Calu3 (cell line): Measurements from ENCODE around the gene UVRAG. TPM values are rescaled to one million over a fixed set of nuclear protein-coding genes. Genes with fewer than 3 reads are reported as not detected.

Source experiments
- BruUV-seq: library from RNA; stranded (reverse); fragments of 400-500 nt; replicated peaks from 2 replicates; lab custom pipeline; 2021; lab: Mats Ljungman, UMichigan
- CTCF ChIA-PET: fragments of 300-600 bp; sonication (Branson Sonifier 250); formaldehyde crosslinking; loops from one replicate; lab custom pipeline; 2022; ENCODE audit warnings: antibody characterized with exemption; lab: Charles Lee
- DNase-seq: peaks from one replicate; pipeline ENCODE4 v3.0.0; 2022
- H3K27ac Mint-ChIP-seq: one replicate; pipeline ENCODE4 v1.8.0; 2022; ENCODE audit warnings: mixed read lengths; ENCODE audit not compliant: unreplicated experiment
- H3K27me3 Mint-ChIP-seq: one replicate; pipeline ENCODE4 v1.8.0; 2022; ENCODE audit warnings: mixed read lengths; ENCODE audit not compliant: unreplicated experiment
- H3K36me3 Mint-ChIP-seq: one replicate; pipeline ENCODE4 v1.8.0; 2022; ENCODE audit warnings: mild to moderate bottlenecking, moderate library complexity, mixed read lengths; ENCODE audit not compliant: insufficient read depth, unreplicated experiment
- H3K4me1 Mint-ChIP-seq: one replicate; pipeline ENCODE4 v1.8.0; 2022; ENCODE audit warnings: mild to moderate bottlenecking, low read depth, mixed read lengths; ENCODE audit not compliant: unreplicated experiment
- H3K4me3 Mint-ChIP-seq: one replicate; pipeline ENCODE4 v1.8.0; 2022; ENCODE audit warnings: mild to moderate bottlenecking, low read depth, moderate library complexity, mixed read lengths; ENCODE audit not compliant: unreplicated experiment
- H3K9me3 Mint-ChIP-seq: one replicate; pipeline ENCODE4 v1.8.0; 2022; ENCODE audit warnings: low read depth, mixed read lengths; ENCODE audit not compliant: unreplicated experiment
- CTCF ChIP-seq: fragments of 200-600 bp; IDR thresholded peaks from one replicate; pipeline ENCODE4 v1.8.0; 2022; ENCODE audit warnings: antibody characterized with exemption; ENCODE audit not compliant: unreplicated experiment
- intact Hi-C: fragments of 100-400 bp; cut with micrococcal nuclease; formaldehyde crosslinking; loops from one replicate; pipeline ENCODE4 v1.10.0; 2022; ENCODE audit not compliant: unreplicated experiment
- total RNA-seq: library from RNA; stranded (reverse); gene quantifications from 2 replicates; pipeline ENCODE4 v1.2.3, GENCODE V29; 2022

Gene UVRAG
- total RNA-seq, 1 experiment from 2014 or later, result 18.5 TPM

- no TSS peak for BruUV-seq
- Mint-ChIP-seq H3K4me3 (no peak overlapping the region), H3K27me3 (no peaks in the 10 kb centered on the region), H3K36me3 (no peaks in the 10 kb centered on the region), H3K9me3 (no peaks in the 10 kb centered on the region), H3K27ac (no peak overlapping the region), H3K4me1 (peaks cover 21% of the 10 kb centered on the region)
- peak; percentile 48 for DNase-seq
- TF ChIP-seq CTCF, result peak; percentile 30
- CTCF ChIA-PET, result interaction anchor here (0.7 to 3.8 kb wide), 4 partner anchors 65 to 284 kb away, joined by 3 to 15 read pairs (median 4); no protein-coding TSS in a partner anchor
- intact Hi-C loops, result loop anchor here (1.0 to 5.0 kb wide), 4 partner anchors 51 to 321 kb away; partner anchors contain the start of gene UVRAG
These were observed 52.9 kb downstream of the UVRAG start for GRCh38 chr11:75867778-75868374.

GRCh38 chr11:75868990-75869389, 54.0 kb downstream of the UVRAG start:
- DNase-seq, result no peak
- Mint-ChIP-seq H3K27ac (no peak overlapping the region), H3K9me3 (no peaks in the 10 kb centered on the region), H3K36me3 (no peaks in the 10 kb centered on the region), H3K27me3 (no peaks in the 10 kb centered on the region), H3K4me3 (no peak overlapping the region), H3K4me1 (peaks cover 21% of the 10 kb centered on the region)
- CTCF ChIA-PET, result interaction anchor here (1.3 to 3.8 kb wide), 4 partner anchors 67 to 271 kb away, joined by 3 to 15 read pairs (median 5); no protein-coding TSS in a partner anchor
- BruUV-seq, result no TSS peak
- intact Hi-C loops, result loop anchor here (1.0 to 5.0 kb wide), 3 partner anchors 52 to 322 kb away; partner anchors contain the start of gene UVRAG
- TF ChIP-seq CTCF, result no peak

- no peak for DNase-seq
- peaks cover 21% of the 10 kb centered on the region for H3K4me1 Mint-ChIP-seq
- H3K4me3 Mint-ChIP-seq, result no peak overlapping the region
- H3K9me3 Mint-ChIP-seq, result no peaks in the 10 kb centered on the region
- no peaks in the 10 kb centered on the region for H3K27me3 Mint-ChIP-seq
- intact Hi-C loops, result loop anchor here (5.0 kb wide), 2 partner anchors 53 to 323 kb away; partner anchors contain the start of gene UVRAG
- CTCF ChIA-PET, result interaction anchor here (1.6 to 3.8 kb wide), 3 partner anchors 67 to 272 kb away, joined by 4 to 15 read pairs (median 6); no protein-coding TSS in a partner anchor
- no peak for TF ChIP-seq CTCF
- no TSS peak for BruUV-seq
- no peak overlapping the region for H3K27ac Mint-ChIP-seq
- H3K36me3 Mint-ChIP-seq, result no peaks in the 10 kb centered on the region
These were observed 54.8 kb downstream of the UVRAG start for GRCh38 chr11:75869661-75870455.

- TF ChIP-seq CTCF, result no peak
- H3K36me3 Mint-ChIP-seq, result no peaks in the 10 kb centered on the region
- H3K4me1 Mint-ChIP-seq, result peaks cover 13% of the 10 kb centered on the region
- no peaks in the 10 kb centered on the region for H3K9me3 Mint-ChIP-seq
- no peak overlapping the region for H3K27ac Mint-ChIP-seq
- no peaks in the 10 kb centered on the region for H3K27me3 Mint-ChIP-seq
- DNase-seq, result no peak
- intact Hi-C loops, result no loop called here
- CTCF ChIA-PET, result interaction anchor here (0.7 kb wide), 1 partner anchor 107 kb away, joined by 5 read pairs; no protein-coding TSS in a partner anchor
- H3K4me3 Mint-ChIP-seq, result no peak overlapping the region
- no TSS peak for BruUV-seq
These were observed 57.9 kb downstream of the UVRAG start for GRCh38 chr11:75872887-75873416.
